H9 (cell line): Measurements from ENCODE around the gene PCNX2. TPM values are rescaled to one million over a fixed set of nuclear protein-coding genes. Genes with fewer than 3 reads are reported as not detected.
A peak's percentile ranks its signal among the peaks of the same experiment; 100 is the strongest.

Source experiments
- DNase-seq: peaks from one replicate; pipeline ENCODE4 v3.0.0-alpha.2; 2017
- H2AFZ ChIP-seq: one replicate; pipeline ENCODE4 v1.6.1; 2013; ENCODE audit warnings: mild to moderate bottlenecking, low read length, control low read depth, moderate library complexity
- H2AK5ac ChIP-seq: 2 replicates; pipeline ENCODE4 v1.6.1; 2013; ENCODE audit warnings: low read length, control low read depth, mixed read lengths; ENCODE audit not compliant: insufficient read length
- H2BK120ac ChIP-seq: one replicate; pipeline ENCODE4 v1.6.1; 2013; ENCODE audit warnings: low read depth, mild to moderate bottlenecking, low read length, control low read depth, inconsistent platforms; ENCODE audit not compliant: poor library complexity, severe bottlenecking
- H2BK12ac ChIP-seq: 2 replicates; pipeline ENCODE4 v1.6.1; 2013; ENCODE audit warnings: low read length, control low read depth, mixed read lengths, low read depth; ENCODE audit not compliant: insufficient read length
- H2BK15ac ChIP-seq: 2 replicates; pipeline ENCODE4 v1.6.1; 2013; ENCODE audit warnings: low read depth, low read length, control low read depth
- H2BK20ac ChIP-seq: one replicate; pipeline ENCODE4 v1.6.1; 2013; ENCODE audit warnings: low read depth, mild to moderate bottlenecking, low read length, control low read depth, inconsistent platforms; ENCODE audit not compliant: poor library complexity, severe bottlenecking
- H2BK5ac ChIP-seq: 2 replicates; pipeline ENCODE4 v1.6.1; 2013; ENCODE audit warnings: low read length, control low read depth, mixed read lengths; ENCODE audit not compliant: insufficient read length
- H3K14ac ChIP-seq: 2 replicates; pipeline ENCODE4 v1.6.1; 2013; ENCODE audit warnings: low read length, control low read depth; ENCODE audit not compliant: insufficient read depth
- H3K18ac ChIP-seq: 2 replicates; pipeline ENCODE4 v1.6.1; 2013; ENCODE audit warnings: low read depth, mild to moderate bottlenecking, mixed read lengths, low read length, control low read depth; ENCODE audit not compliant: insufficient read length
- H3K23ac ChIP-seq: 2 replicates; pipeline ENCODE4 v1.6.1; 2013; ENCODE audit warnings: low read length, control low read depth, mixed read lengths, low read depth; ENCODE audit not compliant: insufficient read length
- H3K23me2 ChIP-seq: 2 replicates; pipeline ENCODE4 v1.6.1; 2013; ENCODE audit warnings: low read depth, mild to moderate bottlenecking, mixed read lengths, low read length, control low read depth; ENCODE audit not compliant: insufficient read length, poor library complexity, severe bottlenecking
- H3K27ac ChIP-seq: 2 replicates; pipeline ENCODE4 v1.5.1; 2013; ENCODE audit warnings: low read length, control low read depth, mixed read lengths, low read depth; ENCODE audit not compliant: insufficient read length
- H3K27me3 ChIP-seq: 2 replicates; pipeline ENCODE4 v1.6.1; 2013; ENCODE audit warnings: low read length, control low read depth, inconsistent platforms; ENCODE audit not compliant: insufficient read depth
- H3K4ac ChIP-seq: 2 replicates; pipeline ENCODE4 v1.6.1; 2013; ENCODE audit warnings: low read depth, mild to moderate bottlenecking, control low read depth, inconsistent platforms, low read length, moderate library complexity
- H3K4me1 ChIP-seq: 2 replicates; pipeline ENCODE4 v1.6.1; 2013; ENCODE audit warnings: low read length, control low read depth, inconsistent platforms; ENCODE audit not compliant: insufficient read depth
- H3K4me2 ChIP-seq: 2 replicates; pipeline ENCODE4 v1.6.1; 2013; ENCODE audit warnings: low read length, control low read depth, mixed read lengths; ENCODE audit not compliant: insufficient read length, insufficient read depth
- H3K56ac ChIP-seq: 2 replicates; pipeline ENCODE4 v1.6.1; 2013; ENCODE audit warnings: low read depth, mild to moderate bottlenecking, mixed read lengths, low read length, control low read depth; ENCODE audit not compliant: insufficient read length
- H3K79me1 ChIP-seq: 2 replicates; pipeline ENCODE4 v1.6.1; 2013; ENCODE audit warnings: low read depth, mild to moderate bottlenecking, moderate library complexity, low read length, control low read depth, inconsistent platforms; ENCODE audit not compliant: insufficient read depth, poor library complexity, severe bottlenecking
- H3K79me2 ChIP-seq: 2 replicates; pipeline ENCODE4 v1.6.1; 2013; ENCODE audit warnings: low read length, control low read depth, inconsistent platforms; ENCODE audit not compliant: insufficient read depth
- H3K9ac ChIP-seq: 2 replicates; pipeline ENCODE4 v1.6.1; 2013; ENCODE audit warnings: low read length, control low read depth, mixed read lengths; ENCODE audit not compliant: insufficient read length; ENCODE audit errors: extremely low read depth
- H3K9me3 ChIP-seq: one replicate; pipeline ENCODE4 v1.6.1; 2013; ENCODE audit warnings: low read depth, low read length, inconsistent platforms; ENCODE audit not compliant: control insufficient read depth
- H3T11ph ChIP-seq: one replicate; pipeline ENCODE4 v1.6.1; 2013; ENCODE audit warnings: mild to moderate bottlenecking, low read length, control low read depth, inconsistent platforms
- H4K20me1 ChIP-seq: one replicate; pipeline ENCODE4 v1.6.1; 2013; ENCODE audit not compliant: control insufficient read depth, insufficient read length, insufficient read depth
- H4K5ac ChIP-seq: 2 replicates; pipeline ENCODE4 v1.6.1; 2013; ENCODE audit warnings: low read depth, mild to moderate bottlenecking, mixed read lengths, low read length, control low read depth; ENCODE audit not compliant: insufficient read length
- H4K8ac ChIP-seq: replicated peaks from 2 replicates; pipeline ENCODE4 v1.6.1; 2013; ENCODE audit warnings: low read length, control low read depth, mixed read lengths, low read depth; ENCODE audit not compliant: insufficient read length
- H4K91ac ChIP-seq: 2 replicates; pipeline ENCODE4 v1.6.1; 2013; ENCODE audit warnings: low read depth, mild to moderate bottlenecking, moderate library complexity, mixed read lengths, low read length, control low read depth; ENCODE audit not compliant: insufficient read length
- H3K27ac Mint-ChIP-seq, 3 experiments: 2 replicates in 2 of 3; 3 replicates in 1 of 3; pipeline ENCODE4 v1.8.0; 2020 to 2021; ENCODE audit warnings: mixed read lengths in 3 of 3, mild to moderate bottlenecking in 1 of 3, moderate library complexity in 1 of 3
- H3K27me3 Mint-ChIP-seq: 2 replicates; pipeline ENCODE4 v1.8.0; 2021; ENCODE audit warnings: low read depth, mild to moderate bottlenecking, moderate library complexity, mixed read lengths
- H3K36me3 Mint-ChIP-seq, 3 experiments: 2 replicates in 2 of 3; 3 replicates in 1 of 3; pipeline ENCODE4 v1.8.0; 2020 to 2021; ENCODE audit warnings: low read depth in 3 of 3, mixed read lengths in 3 of 3; ENCODE audit not compliant: insufficient read depth in 1 of 3
- H3K4me1 Mint-ChIP-seq, 2 experiments: 2 replicates each; pipeline ENCODE4 v1.8.0; 2020; ENCODE audit warnings: mixed read lengths in 2 of 2
- H3K4me3 Mint-ChIP-seq, 2 experiments: 2 replicates in 1 of 2; 3 replicates in 1 of 2; pipeline ENCODE4 v1.8.0; 2020 to 2021; ENCODE audit warnings: mild to moderate bottlenecking in 2 of 2, mixed read lengths in 2 of 2, moderate library complexity in 1 of 2
- H3K9me3 Mint-ChIP-seq, 2 experiments: 2 replicates in 1 of 2; 3 replicates in 1 of 2; pipeline ENCODE4 v1.8.0; 2020; ENCODE audit warnings: mild to moderate bottlenecking in 2 of 2, mixed read lengths in 2 of 2, moderate library complexity in 1 of 2
- WGBS: extraction: QIAGEN DNeasy Blood & Tissue Kit; methylation state at CpG from one replicate; pipeline ENCODE4 v1.1.7; 2013; ENCODE audit warnings: missing lambda C conversion rate, low lambda C conversion rate, mixed read lengths; ENCODE audit not compliant: insufficient read length; ENCODE audit errors: extremely low coverage; 5-methylcytosine and 5-hydroxymethylcytosine counted together
- total RNA-seq: library from RNA; stranded (reverse); gene quantifications from 2 replicates; pipeline ENCODE4 v1.2.1, GENCODE V29; 2021
- TF ChIP-seq, protein P1 (sequence below): fragments of 200-600 bp; sonication (generic); conservative IDR thresholded peaks from 3 replicates; pipeline ENCODE4 v1.8.0; 2021; ENCODE audit warnings: antibody characterized with exemption, mild to moderate bottlenecking

Gene PCNX2
- total RNA-seq, 1 experiment from 2014 or later, result 45.1 TPM

GRCh38 chr1:232965124-232965911 lies 330.2 kb downstream of the PCNX2 start:
- Histone ChIP-seq H3T11ph (no peak overlapping the region), H2BK15ac (no peak overlapping the region), H2BK120ac (no peak overlapping the region), H3K9ac (no peak overlapping the region), H3K18ac (no peak overlapping the region), H3K4ac (no peak overlapping the region; the same call in 1 of the 2 replicates), H3K23ac (no peak overlapping the region), H3K79me1 (peaks cover 8% of the 10 kb centered on the region), H2BK12ac (no peak overlapping the region), H3K23me2 (no peaks in the 10 kb centered on the region), H2BK5ac (no peak overlapping the region), H4K5ac (no peak overlapping the region), H3K14ac (no peak overlapping the region), H3K79me2 (no peaks in the 10 kb centered on the region; the same call in 1 of the 2 replicates), H3K56ac (no peak overlapping the region), H3K27ac (no peak overlapping the region), H3K4me1 (no peaks in the 10 kb centered on the region), H3K9me3 (no peaks in the 10 kb centered on the region), H4K8ac (no peak overlapping the region), H4K20me1 (no peaks in the 10 kb centered on the region), H2BK20ac (no peak overlapping the region), H3K27me3 (no peaks in the 10 kb centered on the region), H2AFZ (no peak overlapping the region), H4K91ac (no peak overlapping the region), H3K4me2 (no peak overlapping the region), H2AK5ac (no peak overlapping the region)
- TF ChIP-seq, protein P1, sequence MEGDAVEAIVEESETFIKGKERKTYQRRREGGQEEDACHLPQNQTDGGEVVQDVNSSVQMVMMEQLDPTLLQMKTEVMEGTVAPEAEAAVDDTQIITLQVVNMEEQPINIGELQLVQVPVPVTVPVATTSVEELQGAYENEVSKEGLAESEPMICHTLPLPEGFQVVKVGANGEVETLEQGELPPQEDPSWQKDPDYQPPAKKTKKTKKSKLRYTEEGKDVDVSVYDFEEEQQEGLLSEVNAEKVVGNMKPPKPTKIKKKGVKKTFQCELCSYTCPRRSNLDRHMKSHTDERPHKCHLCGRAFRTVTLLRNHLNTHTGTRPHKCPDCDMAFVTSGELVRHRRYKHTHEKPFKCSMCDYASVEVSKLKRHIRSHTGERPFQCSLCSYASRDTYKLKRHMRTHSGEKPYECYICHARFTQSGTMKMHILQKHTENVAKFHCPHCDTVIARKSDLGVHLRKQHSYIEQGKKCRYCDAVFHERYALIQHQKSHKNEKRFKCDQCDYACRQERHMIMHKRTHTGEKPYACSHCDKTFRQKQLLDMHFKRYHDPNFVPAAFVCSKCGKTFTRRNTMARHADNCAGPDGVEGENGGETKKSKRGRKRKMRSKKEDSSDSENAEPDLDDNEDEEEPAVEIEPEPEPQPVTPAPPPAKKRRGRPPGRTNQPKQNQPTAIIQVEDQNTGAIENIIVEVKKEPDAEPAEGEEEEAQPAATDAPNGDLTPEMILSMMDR, result no peak
- no peaks in the 10 kb centered on the region for H3K9me3 Mint-ChIP-seq
- WGBS, result no CpG with 5 or more reads among the region's 10 CpGs
- peak overlapping the region in 1 of 3 experiments; percentile 26; a peak in 3 of 7 replicates for H3K27ac Mint-ChIP-seq
- no peaks in the 10 kb centered on the region for H3K27me3 Mint-ChIP-seq
- H3K4me3 Mint-ChIP-seq, result no peak overlapping the region
- no peak for DNase-seq
- H3K4me1 Mint-ChIP-seq, result no peaks in the 10 kb centered on the region; a peak in 1 of 4 replicates
- H3K36me3 Mint-ChIP-seq, result peaks cover 11 to 57% (median 44%) of the 10 kb centered on the region in 3 experiments; a peak in 6 of 7 replicates
